Parathyroid adenoma (tissue), 2 donors: Measurements from ENCODE around the gene LIMCH1.

Experiments
- H2AFZ ChIP-seq: fragments of 300-600 bp; sonication (generic); one replicate; pipeline ENCODE4 v1.7.0; 2017; ENCODE audit warnings: antibody characterized with exemption, mild to moderate bottlenecking
- H3K27ac ChIP-seq: fragments of 300-600 bp; sonication (generic); one replicate; pipeline ENCODE4 v1.7.0; 2017
- H3K27me3 ChIP-seq: fragments of 300-600 bp; sonication (generic); one replicate; pipeline ENCODE4 v1.7.0; 2017; ENCODE audit warnings: low read length; ENCODE audit not compliant: control insufficient read depth, insufficient read depth
- H3K36me3 ChIP-seq: fragments of 300-600 bp; sonication (generic); one replicate; pipeline ENCODE4 v1.7.0; 2017; ENCODE audit warnings: low read length; ENCODE audit not compliant: control insufficient read depth, insufficient read depth
- H3K4me1 ChIP-seq: fragments of 300-600 bp; sonication (generic); one replicate; pipeline ENCODE4 v1.7.0; 2017; ENCODE audit warnings: control low read depth
- H3K4me2 ChIP-seq: fragments of 300-600 bp; sonication (generic); one replicate; pipeline ENCODE4 v1.7.0; 2017; ENCODE audit warnings: low read length
- H3K4me3 ChIP-seq: fragments of 300-600 bp; sonication (generic); one replicate; pipeline ENCODE4 v1.7.0; 2017; ENCODE audit warnings: low read depth, low read length
- H3K79me2 ChIP-seq: fragments of 300-600 bp; sonication (generic); one replicate; pipeline ENCODE4 v1.7.0; 2017; ENCODE audit warnings: control low read depth
- H3K9ac ChIP-seq: fragments of 300-600 bp; sonication (generic); one replicate; pipeline ENCODE4 v1.7.0; 2017; ENCODE audit warnings: mild to moderate bottlenecking
- H3K9me3 ChIP-seq: fragments of 300-600 bp; sonication (generic); one replicate; pipeline ENCODE4 v1.7.0; 2017; ENCODE audit warnings: low read length; ENCODE audit not compliant: control insufficient read depth
- TF ChIP-seq, protein P1 (sequence below): fragments of 300-600 bp; sonication (generic); IDR thresholded peaks from one replicate; pipeline ENCODE4 v1.7.0; 2017; ENCODE audit warnings: antibody characterized with exemption, mild to moderate bottlenecking
- donor health status: primary hyperparathyroidism.

The LIMCH1 gene

GRCh38 chr4:41628936-41629335 is 91.0 kb downstream of the LIMCH1 start:
- no peaks in the 10 kb centered on the region for H3K79me2 ChIP-seq
- no peak overlapping the region for H3K4me2 ChIP-seq
- H2AFZ ChIP-seq = no peak overlapping the region
- peaks cover 3% of the 10 kb centered on the region for H3K4me1 ChIP-seq
- TF ChIP-seq, protein P1, sequence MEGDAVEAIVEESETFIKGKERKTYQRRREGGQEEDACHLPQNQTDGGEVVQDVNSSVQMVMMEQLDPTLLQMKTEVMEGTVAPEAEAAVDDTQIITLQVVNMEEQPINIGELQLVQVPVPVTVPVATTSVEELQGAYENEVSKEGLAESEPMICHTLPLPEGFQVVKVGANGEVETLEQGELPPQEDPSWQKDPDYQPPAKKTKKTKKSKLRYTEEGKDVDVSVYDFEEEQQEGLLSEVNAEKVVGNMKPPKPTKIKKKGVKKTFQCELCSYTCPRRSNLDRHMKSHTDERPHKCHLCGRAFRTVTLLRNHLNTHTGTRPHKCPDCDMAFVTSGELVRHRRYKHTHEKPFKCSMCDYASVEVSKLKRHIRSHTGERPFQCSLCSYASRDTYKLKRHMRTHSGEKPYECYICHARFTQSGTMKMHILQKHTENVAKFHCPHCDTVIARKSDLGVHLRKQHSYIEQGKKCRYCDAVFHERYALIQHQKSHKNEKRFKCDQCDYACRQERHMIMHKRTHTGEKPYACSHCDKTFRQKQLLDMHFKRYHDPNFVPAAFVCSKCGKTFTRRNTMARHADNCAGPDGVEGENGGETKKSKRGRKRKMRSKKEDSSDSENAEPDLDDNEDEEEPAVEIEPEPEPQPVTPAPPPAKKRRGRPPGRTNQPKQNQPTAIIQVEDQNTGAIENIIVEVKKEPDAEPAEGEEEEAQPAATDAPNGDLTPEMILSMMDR = no peak
- H3K36me3 ChIP-seq = no peaks in the 10 kb centered on the region
- no peaks in the 10 kb centered on the region for H3K9me3 ChIP-seq
- H3K27ac ChIP-seq = no peak overlapping the region
- H3K4me3 ChIP-seq = no peak overlapping the region
- H3K9ac ChIP-seq = no peak overlapping the region
- H3K27me3 ChIP-seq = no peaks in the 10 kb centered on the region

GRCh38 chr4:41631523-41631922 is 93.6 kb downstream of the LIMCH1 start:
- Histone ChIP-seq H3K4me1 (peaks cover 3% of the 10 kb centered on the region), H3K36me3 (no peaks in the 10 kb centered on the region), H3K4me3 (no peak overlapping the region), H3K9me3 (no peaks in the 10 kb centered on the region), H3K27me3 (no peaks in the 10 kb centered on the region), H3K4me2 (no peak overlapping the region), H2AFZ (no peak overlapping the region), H3K79me2 (no peaks in the 10 kb centered on the region), H3K9ac (no peak overlapping the region), H3K27ac (no peak overlapping the region)
- TF ChIP-seq, protein P1 = no peak

GRCh38 chr4:41632481-41633073 is 94.6 kb downstream of the LIMCH1 start:
- no peak overlapping the region for H3K27ac ChIP-seq
- TF ChIP-seq, protein P1 = no peak
- no peaks in the 10 kb centered on the region for H3K36me3 ChIP-seq
- no peak overlapping the region for H3K4me2 ChIP-seq
- H3K79me2 ChIP-seq = no peaks in the 10 kb centered on the region
- H3K4me1 ChIP-seq = peaks cover 3% of the 10 kb centered on the region
- no peak overlapping the region for H3K4me3 ChIP-seq
- H3K27me3 ChIP-seq = no peaks in the 10 kb centered on the region
- H2AFZ ChIP-seq = no peak overlapping the region
- no peaks in the 10 kb centered on the region for H3K9me3 ChIP-seq
- H3K9ac ChIP-seq = no peak overlapping the region

GRCh38 chr4:41633321-41633720 is 95.4 kb downstream of the LIMCH1 start:
- no peak overlapping the region for H3K4me2 ChIP-seq
- H3K36me3 ChIP-seq = no peaks in the 10 kb centered on the region
- no peak overlapping the region for H2AFZ ChIP-seq
- H3K4me1 ChIP-seq = peaks cover 3% of the 10 kb centered on the region
- no peaks in the 10 kb centered on the region for H3K79me2 ChIP-seq
- H3K9ac ChIP-seq = no peak overlapping the region
- no peak overlapping the region for H3K4me3 ChIP-seq
- no peaks in the 10 kb centered on the region for H3K9me3 ChIP-seq
- H3K27me3 ChIP-seq = no peaks in the 10 kb centered on the region
- TF ChIP-seq, protein P1 = no peak
- no peak overlapping the region for H3K27ac ChIP-seq

DNA sequence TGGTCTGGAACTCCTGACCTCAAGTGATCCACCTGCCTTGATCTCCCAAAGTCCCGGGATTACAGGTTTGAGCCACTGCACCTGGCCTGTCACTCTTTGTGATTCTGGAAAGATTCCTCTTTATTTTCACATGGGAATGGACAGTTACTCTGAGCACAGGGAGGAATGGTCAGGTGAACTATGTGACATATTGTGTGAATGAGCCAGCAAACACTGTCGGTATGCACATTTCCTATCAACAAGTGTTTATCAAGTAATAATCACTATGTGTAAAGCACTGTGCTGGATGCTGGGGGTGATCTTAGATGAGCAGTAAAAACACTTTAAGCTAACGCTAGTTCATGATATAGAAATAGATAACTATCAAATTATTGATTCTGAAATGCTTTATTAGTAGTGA is 97.5 kb downstream of the LIMCH1 start:
- Histone ChIP-seq H3K4me3 (no peak overlapping the region), H3K27me3 (no peaks in the 10 kb centered on the region), H3K27ac (no peak overlapping the region), H3K4me2 (no peak overlapping the region), H3K79me2 (no peaks in the 10 kb centered on the region), H3K9me3 (no peaks in the 10 kb centered on the region), H3K9ac (no peak overlapping the region), H3K4me1 (peaks cover 3% of the 10 kb centered on the region), H3K36me3 (no peaks in the 10 kb centered on the region), H2AFZ (no peak overlapping the region)
- TF ChIP-seq, protein P1 = no peak
